DOHH2 (cell line): ENCODE measurements around the gene UFSP1.

Experiments used
- CTCF ChIP-seq: fragments of 200-600 bp; sonication (generic); IDR thresholded peaks from one replicate; pipeline ENCODE4 v1.5.1; 2014; ENCODE audit warnings: antibody characterized with exemption, mild to moderate bottlenecking, low read depth, low read length; ENCODE audit not compliant: poor library complexity, severe bottlenecking
- EZH2phosphoT487 ChIP-seq: fragments of 200-600 bp; sonication (generic); IDR thresholded peaks from 2 replicates; pipeline ENCODE4 v1.6.1; 2017; ENCODE audit warnings: borderline replicate concordance, mild to moderate bottlenecking, antibody characterized with exemption, low read length, moderate library complexity, mixed read lengths

- TF ChIP-seq CTCF (no peak), EZH2phosphoT487 (no peak)
These were observed 13.1 kb upstream of the UFSP1 start for GRCh38 chr7:100902638-100903037.
